Measurements from ENCODE around the gene INSC. TPM values are rescaled to one million over a fixed set of nuclear protein-coding genes. Genes with fewer than 3 reads are reported as not detected.

The INSC gene
- total RNA-seq, 2 donors from 2014 or later, result 1.6 TPM

DNA sequence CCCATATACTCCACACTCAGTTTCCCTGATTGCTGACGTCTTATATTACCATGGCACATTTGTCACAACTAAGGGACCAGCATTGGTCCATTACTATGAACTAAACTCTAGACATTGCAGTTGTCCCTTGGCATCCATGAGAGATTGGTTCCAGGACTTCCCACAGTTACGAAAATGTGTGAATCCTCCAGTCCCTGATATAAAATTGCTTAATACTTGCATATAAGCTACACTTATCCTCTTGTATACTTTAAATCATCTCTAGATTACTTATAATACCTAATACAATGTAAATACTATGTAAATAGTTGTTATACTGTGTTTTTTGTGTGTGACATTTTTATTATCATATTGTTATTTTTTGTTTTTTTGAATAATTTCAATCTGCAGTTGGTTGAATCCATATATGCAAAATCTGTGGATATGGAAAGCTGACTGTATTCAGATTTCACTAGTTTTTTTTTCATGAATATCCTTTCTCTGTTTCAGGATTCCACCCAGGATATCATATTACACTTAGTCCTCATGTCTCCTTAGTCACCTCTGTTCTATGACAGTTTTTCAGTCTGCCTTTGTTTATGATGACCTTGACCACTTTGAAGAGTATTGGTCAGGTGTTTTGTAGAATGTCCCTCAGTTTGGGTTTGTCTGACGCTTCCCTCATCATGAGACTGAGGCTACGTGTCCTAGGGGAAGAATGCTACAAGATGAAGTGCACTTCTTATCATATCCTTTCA, 55.3 kb downstream of the INSC start:
- TF ChIP-seq, protein P1, sequence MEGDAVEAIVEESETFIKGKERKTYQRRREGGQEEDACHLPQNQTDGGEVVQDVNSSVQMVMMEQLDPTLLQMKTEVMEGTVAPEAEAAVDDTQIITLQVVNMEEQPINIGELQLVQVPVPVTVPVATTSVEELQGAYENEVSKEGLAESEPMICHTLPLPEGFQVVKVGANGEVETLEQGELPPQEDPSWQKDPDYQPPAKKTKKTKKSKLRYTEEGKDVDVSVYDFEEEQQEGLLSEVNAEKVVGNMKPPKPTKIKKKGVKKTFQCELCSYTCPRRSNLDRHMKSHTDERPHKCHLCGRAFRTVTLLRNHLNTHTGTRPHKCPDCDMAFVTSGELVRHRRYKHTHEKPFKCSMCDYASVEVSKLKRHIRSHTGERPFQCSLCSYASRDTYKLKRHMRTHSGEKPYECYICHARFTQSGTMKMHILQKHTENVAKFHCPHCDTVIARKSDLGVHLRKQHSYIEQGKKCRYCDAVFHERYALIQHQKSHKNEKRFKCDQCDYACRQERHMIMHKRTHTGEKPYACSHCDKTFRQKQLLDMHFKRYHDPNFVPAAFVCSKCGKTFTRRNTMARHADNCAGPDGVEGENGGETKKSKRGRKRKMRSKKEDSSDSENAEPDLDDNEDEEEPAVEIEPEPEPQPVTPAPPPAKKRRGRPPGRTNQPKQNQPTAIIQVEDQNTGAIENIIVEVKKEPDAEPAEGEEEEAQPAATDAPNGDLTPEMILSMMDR (IDR thresholded peaks at IDR 0.05), result no peak
- no peak for DNase-seq
- H3K27me3 ChIP-seq, result no peaks in the 10 kb centered on the region

DNA sequence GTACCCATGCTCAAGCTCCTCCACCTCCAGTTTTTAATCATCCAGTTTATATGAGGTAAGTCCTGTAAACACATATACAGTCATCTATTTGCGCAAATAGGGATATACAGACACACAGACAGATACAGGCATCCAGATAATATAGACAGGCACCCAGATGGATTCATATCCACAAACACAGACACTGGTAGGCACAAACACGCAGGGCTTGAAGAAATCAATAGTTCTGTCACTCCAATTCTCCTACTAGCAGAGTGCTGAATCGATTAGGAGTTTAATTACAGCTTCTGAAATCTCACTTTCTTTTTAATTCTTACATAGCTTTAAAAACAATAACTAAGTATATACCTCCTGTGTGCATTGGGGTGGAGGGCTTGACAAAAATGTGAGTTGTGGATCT, 56.0 kb downstream of the INSC start:
- TF ChIP-seq, protein P1 (IDR thresholded peaks at IDR 0.05), result no peak
- no peak for DNase-seq
- no peak overlapping the region for H3K9ac ChIP-seq (ENCODE audit: low read depth in 2 of 2, low read length in 2 of 2)
- H3K27me3 ChIP-seq, result no peaks in the 10 kb centered on the region
- H3K27ac ChIP-seq, result no peak overlapping the region
- intact Hi-C loops (cut with DNase I), result no loop called here
- H3K4me1 ChIP-seq, result no peaks in the 10 kb centered on the region
- H3K36me3 ChIP-seq, result no peaks in the 10 kb centered on the region
- H3K4me3 ChIP-seq, result no peak overlapping the region
- no peaks in the 10 kb centered on the region for H3K9me3 ChIP-seq

More for the DNA sequence above, 55.3 kb downstream of the INSC start:
- intact Hi-C loops (cut with DNase I), result no loop called here
- Histone ChIP-seq H3K36me3 (no peaks in the 10 kb centered on the region), H3K9me3 (no peaks in the 10 kb centered on the region), H3K4me1 (no peaks in the 10 kb centered on the region), H3K4me3 (no peak overlapping the region), H3K27ac (no peak overlapping the region), H3K9ac (ENCODE audit: low read depth in 2 of 2, low read length in 2 of 2) (no peak overlapping the region)

DNA sequence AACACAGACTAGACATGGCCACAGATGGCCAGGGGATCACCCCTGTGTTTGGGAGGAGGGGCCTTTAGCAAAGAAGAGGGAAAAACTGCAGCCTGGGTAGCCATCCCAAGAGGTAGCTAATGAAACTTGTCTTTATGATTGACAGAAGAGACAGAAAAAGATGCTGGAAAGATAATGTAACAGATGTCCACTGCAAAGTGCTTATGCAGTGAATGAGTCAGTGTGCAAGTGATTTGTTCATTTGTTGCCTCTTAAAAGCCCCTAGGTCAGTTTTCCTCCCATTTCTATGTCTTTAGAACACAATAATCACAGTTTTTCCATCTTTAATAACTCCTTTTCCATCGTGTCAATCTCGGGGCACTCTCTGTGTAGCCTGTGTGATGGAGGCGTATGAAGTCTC, 57.2 kb downstream of the INSC start:
- no peaks in the 10 kb centered on the region for H3K9me3 ChIP-seq
- no peak overlapping the region for H3K4me3 ChIP-seq
- TF ChIP-seq, protein P1 (IDR thresholded peaks at IDR 0.05), result no peak
- H3K9ac ChIP-seq (ENCODE audit: low read depth in 2 of 2, low read length in 2 of 2), result no peak overlapping the region
- DNase-seq, result no peak
- H3K27ac ChIP-seq, result no peak overlapping the region
- no peaks in the 10 kb centered on the region for H3K36me3 ChIP-seq
- intact Hi-C loops (cut with DNase I), result no loop called here
- no peaks in the 10 kb centered on the region for H3K4me1 ChIP-seq
- no peaks in the 10 kb centered on the region for H3K27me3 ChIP-seq

DNA sequence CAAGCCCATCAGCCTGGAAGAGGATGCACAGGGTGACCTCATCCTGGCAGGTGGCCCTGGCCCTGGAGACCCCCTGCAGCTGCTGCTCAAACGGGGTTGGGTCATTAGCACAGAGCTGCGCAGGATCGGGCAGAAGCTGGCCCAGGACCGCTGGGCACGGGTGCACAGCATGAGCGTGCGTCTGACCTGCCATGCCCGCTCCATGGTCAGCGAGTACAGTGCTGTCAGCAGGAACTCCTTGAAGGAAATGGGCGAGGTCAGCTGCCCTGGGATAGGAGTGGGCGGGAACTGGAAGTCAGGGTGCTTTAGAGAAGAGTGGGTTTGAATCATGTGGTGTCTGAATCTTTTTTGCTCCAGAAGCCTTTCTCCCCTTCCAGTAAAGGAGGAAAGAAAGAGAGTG, 61.1 kb downstream of the INSC start:
- Histone ChIP-seq H3K36me3 (no peaks in the 10 kb centered on the region), H3K4me1 (no peaks in the 10 kb centered on the region), H3K9ac (ENCODE audit: low read depth in 2 of 2, low read length in 2 of 2) (no peak overlapping the region), H3K27me3 (no peaks in the 10 kb centered on the region), H3K9me3 (no peaks in the 10 kb centered on the region), H3K27ac (no peak overlapping the region), H3K4me3 (no peak overlapping the region)
- TF ChIP-seq, protein P1 (IDR thresholded peaks at IDR 0.05), result no peak
- intact Hi-C loops (cut with DNase I), result no loop called here
- DNase-seq, result no peak

DNA sequence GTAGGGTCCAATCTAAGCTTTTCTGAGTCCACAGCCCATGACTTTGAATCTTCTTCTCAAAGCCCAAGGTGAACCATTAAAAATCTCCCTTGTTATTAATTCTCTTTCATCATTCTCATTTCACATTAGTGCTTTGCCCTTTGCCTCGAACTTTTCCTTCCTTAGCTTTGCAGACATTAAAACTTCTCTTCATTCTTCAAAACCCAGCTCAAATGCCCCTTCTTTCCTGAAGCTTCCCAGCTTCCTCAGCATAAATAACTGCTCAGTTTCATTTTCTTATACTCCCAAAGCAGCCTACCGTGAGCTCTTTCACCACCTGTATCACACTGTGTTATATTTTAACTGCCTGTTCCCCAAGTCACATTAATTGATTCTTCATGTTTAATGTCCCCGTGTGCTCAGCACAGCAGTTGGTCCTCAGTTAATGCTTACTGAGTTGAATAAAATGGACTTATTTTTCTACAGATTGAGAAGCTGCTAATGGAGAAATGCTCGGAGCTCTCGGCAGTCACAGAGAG, 62.0 kb downstream of the INSC start:
- TF ChIP-seq, protein P1 (IDR thresholded peaks at IDR 0.05), result no peak
- no peaks in the 10 kb centered on the region for H3K27me3 ChIP-seq
- intact Hi-C loops (cut with DNase I), result no loop called here
- no peaks in the 10 kb centered on the region for H3K4me1 ChIP-seq
- H3K9ac ChIP-seq (ENCODE audit: low read depth in 2 of 2, low read length in 2 of 2), result no peak overlapping the region
- DNase-seq, result no peak
- no peaks in the 10 kb centered on the region for H3K9me3 ChIP-seq
- no peaks in the 10 kb centered on the region for H3K36me3 ChIP-seq
- H3K4me3 ChIP-seq, result no peak overlapping the region
- no peak overlapping the region for H3K27ac ChIP-seq

All from colonic mucosa (tissue), 4 donors.